H9 (cell line): ENCODE results near the gene SH3TC1. TPM values are rescaled to one million over a fixed set of nuclear protein-coding genes. Genes with fewer than 3 reads are reported as not detected.

ENCODE experiments used
- DNase-seq: peaks from one replicate; pipeline ENCODE4 v3.0.0-alpha.2; 2017
- H2AFZ ChIP-seq: one replicate; pipeline ENCODE4 v1.6.1; 2013; ENCODE audit warnings: mild to moderate bottlenecking, low read length, control low read depth, moderate library complexity
- H2AK5ac ChIP-seq: 2 replicates; pipeline ENCODE4 v1.6.1; 2013; ENCODE audit warnings: low read length, control low read depth, mixed read lengths; ENCODE audit not compliant: insufficient read length
- H2BK120ac ChIP-seq: one replicate; pipeline ENCODE4 v1.6.1; 2013; ENCODE audit warnings: low read depth, mild to moderate bottlenecking, low read length, control low read depth, inconsistent platforms; ENCODE audit not compliant: poor library complexity, severe bottlenecking
- H2BK12ac ChIP-seq: 2 replicates; pipeline ENCODE4 v1.6.1; 2013; ENCODE audit warnings: low read length, control low read depth, mixed read lengths, low read depth; ENCODE audit not compliant: insufficient read length
- H2BK15ac ChIP-seq: 2 replicates; pipeline ENCODE4 v1.6.1; 2013; ENCODE audit warnings: low read depth, low read length, control low read depth
- H2BK20ac ChIP-seq: one replicate; pipeline ENCODE4 v1.6.1; 2013; ENCODE audit warnings: low read depth, mild to moderate bottlenecking, low read length, control low read depth, inconsistent platforms; ENCODE audit not compliant: poor library complexity, severe bottlenecking
- H2BK5ac ChIP-seq: 2 replicates; pipeline ENCODE4 v1.6.1; 2013; ENCODE audit warnings: low read length, control low read depth, mixed read lengths; ENCODE audit not compliant: insufficient read length
- H3K14ac ChIP-seq: 2 replicates; pipeline ENCODE4 v1.6.1; 2013; ENCODE audit warnings: low read length, control low read depth; ENCODE audit not compliant: insufficient read depth
- H3K18ac ChIP-seq: 2 replicates; pipeline ENCODE4 v1.6.1; 2013; ENCODE audit warnings: low read depth, mild to moderate bottlenecking, mixed read lengths, low read length, control low read depth; ENCODE audit not compliant: insufficient read length
- H3K23ac ChIP-seq: 2 replicates; pipeline ENCODE4 v1.6.1; 2013; ENCODE audit warnings: low read length, control low read depth, mixed read lengths, low read depth; ENCODE audit not compliant: insufficient read length
- H3K23me2 ChIP-seq: 2 replicates; pipeline ENCODE4 v1.6.1; 2013; ENCODE audit warnings: low read depth, mild to moderate bottlenecking, mixed read lengths, low read length, control low read depth; ENCODE audit not compliant: insufficient read length, poor library complexity, severe bottlenecking
- H3K27ac ChIP-seq: 2 replicates; pipeline ENCODE4 v1.5.1; 2013; ENCODE audit warnings: low read length, control low read depth, mixed read lengths, low read depth; ENCODE audit not compliant: insufficient read length
- H3K27me3 ChIP-seq: 2 replicates; pipeline ENCODE4 v1.6.1; 2013; ENCODE audit warnings: low read length, control low read depth, inconsistent platforms; ENCODE audit not compliant: insufficient read depth
- H3K4ac ChIP-seq: 2 replicates; pipeline ENCODE4 v1.6.1; 2013; ENCODE audit warnings: low read depth, mild to moderate bottlenecking, control low read depth, inconsistent platforms, low read length, moderate library complexity
- H3K4me1 ChIP-seq: 2 replicates; pipeline ENCODE4 v1.6.1; 2013; ENCODE audit warnings: low read length, control low read depth, inconsistent platforms; ENCODE audit not compliant: insufficient read depth
- H3K4me2 ChIP-seq: 2 replicates; pipeline ENCODE4 v1.6.1; 2013; ENCODE audit warnings: low read length, control low read depth, mixed read lengths; ENCODE audit not compliant: insufficient read length, insufficient read depth
- H3K56ac ChIP-seq: 2 replicates; pipeline ENCODE4 v1.6.1; 2013; ENCODE audit warnings: low read depth, mild to moderate bottlenecking, mixed read lengths, low read length, control low read depth; ENCODE audit not compliant: insufficient read length
- H3K79me1 ChIP-seq: 2 replicates; pipeline ENCODE4 v1.6.1; 2013; ENCODE audit warnings: low read depth, mild to moderate bottlenecking, moderate library complexity, low read length, control low read depth, inconsistent platforms; ENCODE audit not compliant: insufficient read depth, poor library complexity, severe bottlenecking
- H3K79me2 ChIP-seq: 2 replicates; pipeline ENCODE4 v1.6.1; 2013; ENCODE audit warnings: low read length, control low read depth, inconsistent platforms; ENCODE audit not compliant: insufficient read depth
- H3K9ac ChIP-seq: 2 replicates; pipeline ENCODE4 v1.6.1; 2013; ENCODE audit warnings: low read length, control low read depth, mixed read lengths; ENCODE audit not compliant: insufficient read length; ENCODE audit errors: extremely low read depth
- H3K9me3 ChIP-seq: one replicate; pipeline ENCODE4 v1.6.1; 2013; ENCODE audit warnings: low read depth, low read length, inconsistent platforms; ENCODE audit not compliant: control insufficient read depth
- H3T11ph ChIP-seq: one replicate; pipeline ENCODE4 v1.6.1; 2013; ENCODE audit warnings: mild to moderate bottlenecking, low read length, control low read depth, inconsistent platforms
- H4K20me1 ChIP-seq: one replicate; pipeline ENCODE4 v1.6.1; 2013; ENCODE audit not compliant: control insufficient read depth, insufficient read length, insufficient read depth
- H4K5ac ChIP-seq: 2 replicates; pipeline ENCODE4 v1.6.1; 2013; ENCODE audit warnings: low read depth, mild to moderate bottlenecking, mixed read lengths, low read length, control low read depth; ENCODE audit not compliant: insufficient read length
- H4K8ac ChIP-seq: replicated peaks from 2 replicates; pipeline ENCODE4 v1.6.1; 2013; ENCODE audit warnings: low read length, control low read depth, mixed read lengths, low read depth; ENCODE audit not compliant: insufficient read length
- H4K91ac ChIP-seq: 2 replicates; pipeline ENCODE4 v1.6.1; 2013; ENCODE audit warnings: low read depth, mild to moderate bottlenecking, moderate library complexity, mixed read lengths, low read length, control low read depth; ENCODE audit not compliant: insufficient read length
- H3K27ac Mint-ChIP-seq, 3 experiments: 2 replicates in 2 of 3; 3 replicates in 1 of 3; pipeline ENCODE4 v1.8.0; 2020 to 2021; ENCODE audit warnings: mixed read lengths in 3 of 3, mild to moderate bottlenecking in 1 of 3, moderate library complexity in 1 of 3
- H3K27me3 Mint-ChIP-seq: 2 replicates; pipeline ENCODE4 v1.8.0; 2021; ENCODE audit warnings: low read depth, mild to moderate bottlenecking, moderate library complexity, mixed read lengths
- H3K36me3 Mint-ChIP-seq, 3 experiments: 2 replicates in 2 of 3; 3 replicates in 1 of 3; pipeline ENCODE4 v1.8.0; 2020 to 2021; ENCODE audit warnings: low read depth in 3 of 3, mixed read lengths in 3 of 3; ENCODE audit not compliant: insufficient read depth in 1 of 3
- H3K4me1 Mint-ChIP-seq, 2 experiments: 2 replicates each; pipeline ENCODE4 v1.8.0; 2020; ENCODE audit warnings: mixed read lengths in 2 of 2
- H3K4me3 Mint-ChIP-seq, 2 experiments: 2 replicates in 1 of 2; 3 replicates in 1 of 2; pipeline ENCODE4 v1.8.0; 2020 to 2021; ENCODE audit warnings: mild to moderate bottlenecking in 2 of 2, mixed read lengths in 2 of 2, moderate library complexity in 1 of 2
- H3K9me3 Mint-ChIP-seq, 2 experiments: 2 replicates in 1 of 2; 3 replicates in 1 of 2; pipeline ENCODE4 v1.8.0; 2020; ENCODE audit warnings: mild to moderate bottlenecking in 2 of 2, mixed read lengths in 2 of 2, moderate library complexity in 1 of 2
- CTCF ChIP-seq: fragments of 200-600 bp; sonication (generic); conservative IDR thresholded peaks from 3 replicates; pipeline ENCODE4 v1.8.0; 2021; ENCODE audit warnings: antibody characterized with exemption, mild to moderate bottlenecking
- whole genome bisulfite sequencing: extraction: QIAGEN DNeasy Blood & Tissue Kit; methylation state at CpG from one replicate; pipeline ENCODE4 v1.1.7; 2013; ENCODE audit warnings: missing lambda C conversion rate, low lambda C conversion rate, mixed read lengths; ENCODE audit not compliant: insufficient read length; ENCODE audit errors: extremely low coverage; 5-methylcytosine and 5-hydroxymethylcytosine counted together
- total RNA-seq: library from RNA; stranded (reverse); gene quantifications from 2 replicates; pipeline ENCODE4 v1.2.1, GENCODE V29; 2021

The SH3TC1 gene
- total RNA-seq, 1 experiment from 2014 or later: 0.74 TPM

GRCh38 chr4:8215641-8216442 lies 16.8 kb downstream of the SH3TC1 start:
- Mint-ChIP-seq H3K36me3 (no peaks in the 10 kb centered on the region), H3K9me3 (no peaks in the 10 kb centered on the region), H3K27ac (peak overlapping the region in 1 of 3 experiments; percentile 27; a peak in 1 of 7 replicates), H3K4me1 (peaks cover 13 to 18% of the 10 kb centered on the region in 2 experiments), H3K27me3 (no peaks in the 10 kb centered on the region; the same call in 1 of the 2 replicates), H3K4me3 (no peak overlapping the region)
- H3K4ac ChIP-seq: no peak overlapping the region
- no peak overlapping the region for H2BK20ac ChIP-seq
- no peak overlapping the region for H3K18ac ChIP-seq
- no peak overlapping the region for H3K27ac ChIP-seq
- no peak overlapping the region for H2BK5ac ChIP-seq
- H3K79me1 ChIP-seq: no peaks in the 10 kb centered on the region
- H2AK5ac ChIP-seq: no peak overlapping the region
- H4K91ac ChIP-seq: no peak overlapping the region
- no peaks in the 10 kb centered on the region for H3K27me3 ChIP-seq
- no peak overlapping the region for H4K5ac ChIP-seq
- H3K23ac ChIP-seq: no peak overlapping the region
- no peak overlapping the region for H4K8ac ChIP-seq
- H3K4me1 ChIP-seq: no peaks in the 10 kb centered on the region; the same call in 1 of the 2 replicates
- no peaks in the 10 kb centered on the region for H3K9me3 ChIP-seq
- H3T11ph ChIP-seq: no peak overlapping the region
- H2BK12ac ChIP-seq: no peak overlapping the region
- H3K23me2 ChIP-seq: no peaks in the 10 kb centered on the region
- H2AFZ ChIP-seq: no peak overlapping the region
- no peaks in the 10 kb centered on the region for H4K20me1 ChIP-seq
- no CpG with 5 or more reads among the region's 23 CpGs for WGBS
- H2BK15ac ChIP-seq: no peak overlapping the region
- H3K14ac ChIP-seq: no peak overlapping the region; the same call in 1 of the 2 replicates
- DNase-seq: no peak
- no peak for TF ChIP-seq CTCF
- no peak overlapping the region for H3K4me2 ChIP-seq
- no peaks in the 10 kb centered on the region for H3K79me2 ChIP-seq
- no peak overlapping the region for H2BK120ac ChIP-seq
- no peak overlapping the region for H3K9ac ChIP-seq
- H3K56ac ChIP-seq: no peak overlapping the region
